ENCODE results near the gene UVSSA.
"Not testable (repeated sequence)": the region's sequence is repeated elsewhere in the genome, so short reads cannot be mapped to it uniquely, and the experiment has no call there.

Gene UVSSA

GRCh38 chr4:1416051-1416947 lies 69.3 kb downstream of the UVSSA start:
- H3K4me3 ChIP-seq (ENCODE audit: low read depth in 1 of 2, low read length in 2 of 2): no peak overlapping the region
- H3K36me3 ChIP-seq (ENCODE audit: control insufficient read depth in 1 of 2, insufficient read depth in 2 of 2, low read length in 2 of 2): no peaks in the 10 kb centered on the region
- H3K27me3 ChIP-seq (ENCODE audit: control insufficient read depth in 1 of 2, insufficient read depth in 2 of 2, low read length in 2 of 2): peaks cover 23 to 27% of the 10 kb centered on the region in 2 donors
- H3K9me3 ChIP-seq (ENCODE audit: control insufficient read depth in 1 of 2, low read length in 2 of 2): no peaks in the 10 kb centered on the region
- no peak overlapping the region for H3K9ac ChIP-seq (ENCODE audit: low read depth in 1 of 2, low read length in 2 of 2)
- no peaks in the 10 kb centered on the region for H3K4me1 ChIP-seq (ENCODE audit: control insufficient read depth in 1 of 2, insufficient read depth in 2 of 2, low read length in 2 of 2)
- H3K27ac ChIP-seq (ENCODE audit: low read depth, low read length): no peak overlapping the region

- H3K27me3 ChIP-seq (ENCODE audit: control insufficient read depth in 1 of 2, insufficient read depth in 2 of 2, low read length in 2 of 2): peaks cover 20% of the 10 kb centered on the region in 2 donors
- no peaks in the 10 kb centered on the region for H3K4me1 ChIP-seq (ENCODE audit: control insufficient read depth in 1 of 2, insufficient read depth in 2 of 2, low read length in 2 of 2)
Measured at GRCh38 chr4:1416948-1417260, 69.9 kb downstream of the UVSSA start.

GRCh38 chr4:1417522-1418390 lies 70.7 kb downstream of the UVSSA start:
- no peaks in the 10 kb centered on the region for H3K9me3 ChIP-seq (ENCODE audit: control insufficient read depth in 1 of 2, low read length in 2 of 2)
- peaks cover 12 to 13% of the 10 kb centered on the region in 2 donors for H3K27me3 ChIP-seq (ENCODE audit: control insufficient read depth in 1 of 2, insufficient read depth in 2 of 2, low read length in 2 of 2)
- no peaks in the 10 kb centered on the region for H3K4me1 ChIP-seq (ENCODE audit: control insufficient read depth in 1 of 2, insufficient read depth in 2 of 2, low read length in 2 of 2)
- H3K9ac ChIP-seq (ENCODE audit: low read depth in 1 of 2, low read length in 2 of 2): no peak overlapping the region
- no peak overlapping the region for H3K4me3 ChIP-seq (ENCODE audit: low read depth in 1 of 2, low read length in 2 of 2)
- H3K27ac ChIP-seq (ENCODE audit: low read depth, low read length): no peak overlapping the region
- H3K36me3 ChIP-seq (ENCODE audit: control insufficient read depth in 1 of 2, insufficient read depth in 2 of 2, low read length in 2 of 2): no peaks in the 10 kb centered on the region

More at GRCh38 chr4:1416948-1417260, 69.9 kb downstream of the UVSSA start:
- no peak overlapping the region for H3K4me3 ChIP-seq (ENCODE audit: low read depth in 1 of 2, low read length in 2 of 2)
- H3K27ac ChIP-seq (ENCODE audit: low read depth, low read length): no peak overlapping the region
- H3K9ac ChIP-seq (ENCODE audit: low read depth in 1 of 2, low read length in 2 of 2): no peak overlapping the region
- H3K9me3 ChIP-seq (ENCODE audit: control insufficient read depth in 1 of 2, low read length in 2 of 2): no peaks in the 10 kb centered on the region
- no peaks in the 10 kb centered on the region for H3K36me3 ChIP-seq (ENCODE audit: control insufficient read depth in 1 of 2, insufficient read depth in 2 of 2, low read length in 2 of 2)

DNA sequence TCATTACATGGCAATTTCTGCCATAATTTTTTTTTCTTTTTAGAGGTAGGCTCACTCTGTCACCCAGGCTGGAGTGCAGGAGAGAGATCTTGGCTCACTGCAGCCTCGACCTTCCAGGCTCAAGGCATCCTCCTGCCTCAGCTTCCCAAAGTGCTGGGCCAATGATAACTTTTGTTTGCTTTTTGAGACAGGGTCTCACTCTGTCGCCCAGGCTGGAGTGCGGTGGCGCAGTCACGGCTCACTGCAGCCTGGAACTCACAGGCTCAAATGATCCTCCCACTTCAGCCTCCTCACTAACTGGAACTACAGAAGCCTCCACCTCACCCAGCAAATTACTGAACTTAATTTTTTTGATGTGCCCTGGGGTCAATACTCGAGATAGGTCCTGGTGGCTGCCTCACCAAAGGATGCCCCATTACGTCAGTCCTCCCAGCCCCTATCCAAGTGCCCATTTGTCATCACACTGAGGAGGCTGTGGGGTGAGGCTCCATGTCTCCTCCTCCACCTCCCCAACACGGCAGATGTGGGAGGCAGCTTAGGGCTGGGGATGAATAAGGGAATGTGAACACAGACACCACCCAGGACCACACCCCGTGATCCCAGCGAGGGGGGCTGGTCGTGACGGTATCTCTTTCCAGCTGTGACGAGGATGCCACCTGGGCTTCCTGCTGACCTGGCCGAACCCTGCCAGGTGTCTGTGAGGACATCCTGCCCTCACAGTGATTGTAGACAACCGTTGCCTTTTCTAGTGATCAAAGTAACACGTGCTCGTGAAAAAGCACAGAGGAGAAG lies 71.7 kb downstream of the UVSSA start:
- Histone ChIP-seq H3K4me1 (ENCODE audit: control insufficient read depth in 1 of 2, insufficient read depth in 2 of 2, low read length in 2 of 2) (no peaks in the 10 kb centered on the region), H3K9ac (ENCODE audit: low read depth in 1 of 2, low read length in 2 of 2) (no peak overlapping the region), H3K27ac (ENCODE audit: low read depth, low read length) (no peak overlapping the region), H3K4me3 (ENCODE audit: low read depth in 1 of 2, low read length in 2 of 2) (no peak overlapping the region), H3K36me3 (ENCODE audit: control insufficient read depth in 1 of 2, insufficient read depth in 2 of 2, low read length in 2 of 2) (no peaks in the 10 kb centered on the region), H3K27me3 (ENCODE audit: control insufficient read depth in 1 of 2, insufficient read depth in 2 of 2, low read length in 2 of 2) (peaks cover 3 to 5% of the 10 kb centered on the region in 2 donors), H3K9me3 (ENCODE audit: control insufficient read depth in 1 of 2, low read length in 2 of 2) (no peaks in the 10 kb centered on the region)

- Histone ChIP-seq H3K27ac (ENCODE audit: low read depth, low read length) (no peak overlapping the region), H3K4me1 (ENCODE audit: control insufficient read depth in 1 of 2, insufficient read depth in 2 of 2, low read length in 2 of 2) (no peaks in the 10 kb centered on the region), H3K36me3 (ENCODE audit: control insufficient read depth in 1 of 2, insufficient read depth in 2 of 2, low read length in 2 of 2) (no peaks in the 10 kb centered on the region), H3K9ac (ENCODE audit: low read depth in 1 of 2, low read length in 2 of 2) (no peak overlapping the region), H3K27me3 (ENCODE audit: control insufficient read depth in 1 of 2, insufficient read depth in 2 of 2, low read length in 2 of 2) (peaks cover 0 to 3% of the 10 kb centered on the region in 2 donors), H3K4me3 (ENCODE audit: low read depth in 1 of 2, low read length in 2 of 2) (no peak overlapping the region), H3K9me3 (ENCODE audit: control insufficient read depth in 1 of 2, low read length in 2 of 2) (no peaks in the 10 kb centered on the region)
Measured at GRCh38 chr4:1419708-1420107, 72.7 kb downstream of the UVSSA start.

DNA sequence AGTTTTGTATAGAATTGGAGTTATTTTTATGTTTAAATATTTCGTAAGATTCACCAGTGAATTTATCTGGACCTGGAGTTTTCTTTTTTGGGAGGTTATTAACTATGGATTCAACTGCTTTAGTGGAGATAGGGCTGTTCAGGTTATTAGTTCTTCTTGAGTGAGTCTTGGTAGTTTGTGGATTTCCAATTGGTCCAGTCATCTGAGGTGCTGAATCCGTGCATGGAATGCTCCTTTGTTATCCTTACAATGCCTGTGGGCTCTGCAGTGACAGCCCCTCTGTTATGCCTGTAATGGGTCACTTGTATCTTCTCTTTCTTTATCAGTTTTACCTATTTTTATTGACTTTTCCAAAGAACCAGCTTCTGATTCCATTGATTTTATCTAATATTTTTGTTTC lies 74.6 kb downstream of the UVSSA start:
- no peak overlapping the region for H3K9ac ChIP-seq (ENCODE audit: low read depth in 1 of 2, low read length in 2 of 2)
- H3K4me3 ChIP-seq (ENCODE audit: low read depth in 1 of 2, low read length in 2 of 2): no peak overlapping the region
- no peaks in the 10 kb centered on the region for H3K4me1 ChIP-seq (ENCODE audit: control insufficient read depth in 1 of 2, insufficient read depth in 2 of 2, low read length in 2 of 2)
- peaks cover 0 to 1% of the 10 kb centered on the region in 2 donors for H3K27me3 ChIP-seq (ENCODE audit: control insufficient read depth in 1 of 2, insufficient read depth in 2 of 2, low read length in 2 of 2)
- no peak overlapping the region for H3K27ac ChIP-seq (ENCODE audit: low read depth, low read length)
- no peaks in the 10 kb centered on the region for H3K36me3 ChIP-seq (ENCODE audit: control insufficient read depth in 1 of 2, insufficient read depth in 2 of 2, low read length in 2 of 2)
- H3K9me3 ChIP-seq (ENCODE audit: control insufficient read depth in 1 of 2, low read length in 2 of 2): no peaks in the 10 kb centered on the region

DNA sequence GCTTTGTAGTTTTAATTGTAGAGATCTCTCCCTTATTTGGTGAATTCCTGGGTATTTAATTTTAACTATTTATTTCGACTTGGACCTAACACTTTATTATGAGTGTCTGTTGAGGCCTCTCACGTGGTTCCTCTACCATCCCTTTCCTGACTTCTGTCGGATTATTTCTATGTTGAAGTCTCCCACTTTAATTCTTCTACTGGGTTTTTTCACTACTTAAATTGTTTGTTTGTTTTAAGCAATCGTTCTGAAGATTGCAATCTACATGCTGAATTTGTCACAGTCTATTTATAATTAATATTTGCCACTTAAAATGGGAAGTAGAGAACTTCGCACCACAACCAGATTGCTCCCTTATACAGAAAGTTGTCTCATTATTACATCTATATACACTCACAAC lies 80.0 kb downstream of the UVSSA start:
- Histone ChIP-seq H3K36me3 (ENCODE audit: control insufficient read depth in 1 of 2, insufficient read depth in 2 of 2, low read length in 2 of 2) (no peaks in the 10 kb centered on the region), H3K4me1 (ENCODE audit: control insufficient read depth in 1 of 2, insufficient read depth in 2 of 2, low read length in 2 of 2) (no peaks in the 10 kb centered on the region), H3K27ac (ENCODE audit: low read depth, low read length) (no peak overlapping the region), H3K9ac (ENCODE audit: low read depth in 1 of 2, low read length in 2 of 2) (no peak overlapping the region), H3K9me3 (ENCODE audit: control insufficient read depth in 1 of 2, low read length in 2 of 2) (no peaks in the 10 kb centered on the region), H3K27me3 (ENCODE audit: control insufficient read depth in 1 of 2, insufficient read depth in 2 of 2, low read length in 2 of 2) (no peaks in the 10 kb centered on the region), H3K4me3 (ENCODE audit: low read depth in 1 of 2, low read length in 2 of 2) (no peak overlapping the region)

DNA sequence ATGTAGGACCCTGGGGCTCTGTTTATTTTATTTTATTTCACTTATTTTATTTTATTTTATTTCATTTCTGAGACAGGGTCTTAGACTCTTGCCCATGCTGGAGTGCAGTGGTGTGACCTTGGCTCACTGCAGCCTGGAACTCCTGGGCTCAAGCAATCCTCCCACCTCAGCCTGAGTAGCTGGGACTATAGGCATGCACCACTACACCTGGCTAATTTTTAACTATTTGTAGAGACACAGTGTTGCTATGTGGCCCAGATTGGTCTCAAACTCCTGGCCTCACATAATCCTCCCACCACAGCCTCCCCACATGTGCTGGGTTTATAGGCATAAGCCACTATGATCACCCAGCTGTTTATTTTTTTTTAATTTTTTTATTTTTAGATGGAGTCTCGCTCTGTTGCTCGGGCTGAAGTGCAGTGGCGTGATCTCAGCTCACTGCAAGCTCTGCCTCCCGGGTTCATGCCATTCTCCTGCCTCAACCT lies 96.7 kb downstream of the UVSSA start:
- H3K4me1 ChIP-seq (ENCODE audit: control insufficient read depth in 1 of 2, insufficient read depth in 2 of 2, low read length in 2 of 2); H3K27ac ChIP-seq (ENCODE audit: low read depth, low read length); H3K4me3 ChIP-seq (ENCODE audit: low read depth in 1 of 2, low read length in 2 of 2); H3K9ac ChIP-seq (ENCODE audit: low read depth in 1 of 2, low read length in 2 of 2); H3K27me3 ChIP-seq (ENCODE audit: control insufficient read depth in 1 of 2, insufficient read depth in 2 of 2, low read length in 2 of 2); H3K36me3 ChIP-seq (ENCODE audit: control insufficient read depth in 1 of 2, insufficient read depth in 2 of 2, low read length in 2 of 2); H3K9me3 ChIP-seq (ENCODE audit: control insufficient read depth in 1 of 2, low read length in 2 of 2): not testable (repeated sequence)

Data from duodenal mucosa (tissue), 2 donors.